GM21515 (cell line): Measurements from ENCODE around the gene PLD5.
"Not testable (repeated sequence)": the region's sequence is repeated elsewhere in the genome, so short reads cannot be mapped to it uniquely, and the experiment has no call there.

Source experiments
- ATAC-seq: cut with Tn5 transposase; IDR thresholded peaks from one replicate; pipeline ENCODE4 v1.9.1; 2021; ENCODE audit not compliant: unreplicated experiment

PLD5 gene

DNA sequence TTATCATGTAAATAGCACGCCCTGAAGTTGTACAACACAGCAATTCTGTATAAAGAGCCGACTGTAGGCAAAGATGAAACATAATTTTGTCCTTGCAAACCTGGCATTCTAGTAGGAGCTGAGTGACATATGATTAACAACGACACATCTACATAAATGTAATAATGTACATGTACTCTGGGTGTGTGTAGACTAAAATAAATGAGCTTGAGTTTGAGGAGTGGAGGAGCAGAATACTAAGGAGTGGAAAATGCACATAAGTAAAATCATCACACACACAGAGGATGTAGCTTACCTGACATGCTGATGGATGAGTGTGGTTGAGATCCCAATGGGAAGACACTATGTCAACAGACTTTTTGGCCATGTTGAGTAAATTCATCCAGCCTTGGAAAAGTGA, 236.4 kb downstream of the PLD5 start:
- not testable (repeated sequence) for ATAC-seq

DNA sequence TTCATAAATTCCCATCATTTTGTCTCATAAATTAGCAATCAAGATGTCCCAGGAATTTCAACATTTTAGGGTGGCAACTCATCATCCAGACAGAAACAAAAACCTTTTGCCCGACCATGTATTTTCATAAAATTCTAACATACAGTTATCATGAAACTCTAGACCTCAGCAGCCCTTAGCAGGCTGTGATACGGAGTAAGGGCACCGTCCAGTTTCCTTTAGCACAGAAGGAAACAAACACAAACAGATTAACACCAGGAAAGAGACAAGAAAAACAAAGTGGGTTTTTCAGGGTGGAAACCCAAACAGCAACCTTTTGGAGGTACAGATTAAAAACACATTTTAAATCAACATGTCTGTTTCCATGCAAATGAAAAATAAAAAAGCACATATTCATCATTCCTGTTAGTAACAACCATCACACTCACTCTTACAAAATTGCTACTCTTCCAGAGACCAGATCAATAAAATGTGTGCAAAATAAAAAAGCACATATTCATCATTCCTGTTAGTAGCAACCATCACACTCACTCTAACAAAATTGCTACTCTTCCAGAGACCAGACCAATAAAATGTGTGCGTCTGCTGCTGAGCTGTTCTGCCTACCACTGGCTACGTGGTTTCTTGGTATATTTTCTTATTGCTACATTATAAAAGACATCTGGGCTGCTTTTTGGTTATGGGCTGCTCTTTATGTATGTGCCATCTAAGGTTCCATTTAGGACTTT, 241.6 kb downstream of the PLD5 start:
- ATAC-seq = not testable (repeated sequence)

DNA sequence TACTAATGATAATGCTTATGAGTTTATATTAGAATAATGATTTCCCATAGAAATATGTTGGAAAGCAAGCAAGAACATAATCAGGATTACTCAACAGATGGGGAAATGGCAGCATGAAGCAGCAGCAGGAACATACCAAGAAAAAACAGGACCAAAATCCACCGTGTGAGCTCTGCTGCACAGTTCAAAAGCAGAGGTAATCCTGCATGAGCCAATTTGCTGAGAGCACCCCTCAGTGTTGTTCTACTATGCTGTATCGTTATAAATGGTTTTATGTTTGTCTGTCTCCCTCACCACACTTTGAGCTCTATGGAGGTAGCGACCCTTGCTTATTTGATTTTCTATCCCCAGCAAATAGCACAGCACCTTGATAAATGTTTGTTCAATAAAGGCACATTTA, 246.1 kb downstream of the PLD5 start:
- not testable (repeated sequence) for ATAC-seq

DNA sequence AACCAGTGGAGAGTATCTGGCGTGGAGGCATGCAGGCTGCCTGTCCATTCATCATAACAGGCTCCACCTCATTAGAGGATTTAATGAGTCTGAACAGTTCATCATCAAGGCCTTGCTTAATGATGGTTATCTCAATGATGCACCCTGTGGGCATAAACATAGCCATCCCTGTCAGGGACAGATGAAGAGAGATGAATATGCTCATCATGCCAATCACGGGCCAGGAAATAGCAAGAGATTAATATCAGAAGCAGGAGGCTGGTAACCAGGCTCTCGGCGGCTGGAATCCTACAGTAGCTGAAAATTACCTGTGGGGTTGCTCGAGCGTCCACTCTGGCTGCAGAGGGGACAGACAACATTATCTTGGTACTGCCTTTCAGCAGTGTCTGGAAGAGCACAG, 247.7 kb downstream of the PLD5 start:
- not testable (repeated sequence) for ATAC-seq

DNA sequence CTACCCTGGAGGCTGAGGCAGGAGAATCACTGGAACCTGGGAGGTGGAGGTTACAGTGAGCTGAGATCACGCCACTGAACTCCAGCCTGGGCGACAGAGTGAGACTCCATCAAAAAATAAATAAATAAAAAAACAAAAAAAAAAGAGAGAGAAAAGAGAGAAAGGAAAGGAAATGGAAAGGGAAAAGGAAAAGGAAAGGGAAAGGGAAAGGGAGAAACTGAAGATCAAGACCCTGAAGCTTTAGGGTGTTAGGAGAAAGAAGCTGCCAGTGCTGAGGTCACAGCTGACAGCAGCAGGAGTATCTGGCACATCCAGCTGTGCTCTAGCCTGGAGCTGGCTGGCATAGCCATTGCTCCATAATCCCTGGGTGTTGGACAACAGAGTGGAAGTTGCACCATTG, 257.5 kb downstream of the PLD5 start:
- not testable (repeated sequence) for ATAC-seq

DNA sequence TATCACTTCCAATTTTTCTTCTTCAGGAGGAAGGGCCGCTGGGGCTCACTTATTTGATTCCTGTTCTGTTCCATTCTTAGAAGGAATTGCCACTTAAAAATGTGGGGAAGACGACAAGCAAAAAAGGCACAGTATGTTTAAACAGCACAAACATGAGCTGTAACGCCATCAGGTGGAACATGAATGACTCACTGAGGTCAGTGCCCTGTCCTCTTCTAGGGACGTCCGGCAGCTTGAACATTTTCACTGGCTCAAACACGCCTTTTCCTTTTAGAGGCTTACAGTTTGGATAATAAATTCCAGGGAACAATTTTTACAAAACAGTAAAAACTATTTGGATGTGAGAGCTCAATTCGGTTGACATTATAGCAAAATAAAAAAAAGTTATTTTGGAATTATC, 260.1 kb downstream of the PLD5 start:
- not testable (repeated sequence) for ATAC-seq

DNA sequence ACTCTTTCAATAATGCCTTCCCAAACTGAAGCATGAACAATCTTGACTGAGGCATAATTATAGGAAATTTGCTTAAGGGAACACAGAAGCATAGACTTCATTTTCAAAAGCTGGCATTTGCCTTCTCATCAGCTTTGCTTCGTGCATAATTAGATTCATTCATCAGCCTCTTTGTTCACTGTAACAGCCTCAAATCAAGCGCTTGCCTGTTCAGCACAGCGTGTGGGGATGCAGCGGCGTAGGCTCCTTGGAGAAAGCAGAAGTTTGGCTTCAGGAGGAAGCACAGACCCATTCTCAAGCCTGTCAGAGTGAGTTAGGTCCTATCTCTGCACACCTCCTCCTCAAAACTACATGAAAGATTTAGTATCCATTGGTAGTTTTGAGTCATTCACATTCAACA, 279.2 kb downstream of the PLD5 start:
- ATAC-seq = no peak

DNA sequence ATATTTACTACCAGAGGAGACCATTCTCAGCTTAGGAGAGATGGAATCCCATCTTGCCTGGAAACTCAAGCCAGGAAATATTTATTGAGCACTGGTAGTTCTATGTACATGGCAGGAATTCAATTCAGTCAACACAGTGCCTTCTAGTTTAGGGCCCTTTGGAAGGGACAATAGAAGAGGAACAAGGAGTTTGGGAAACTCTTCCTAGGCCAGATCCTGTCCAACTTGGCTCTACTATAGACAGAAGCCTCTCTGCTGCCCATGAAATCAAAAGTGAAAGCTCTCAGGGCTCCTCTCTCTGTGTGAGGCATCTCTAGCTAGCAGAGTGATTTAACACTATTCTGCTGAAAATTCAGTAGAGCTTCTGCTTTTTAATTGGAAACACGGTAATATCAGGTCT, 281.0 kb downstream of the PLD5 start:
- ATAC-seq = peak; percentile 94

DNA sequence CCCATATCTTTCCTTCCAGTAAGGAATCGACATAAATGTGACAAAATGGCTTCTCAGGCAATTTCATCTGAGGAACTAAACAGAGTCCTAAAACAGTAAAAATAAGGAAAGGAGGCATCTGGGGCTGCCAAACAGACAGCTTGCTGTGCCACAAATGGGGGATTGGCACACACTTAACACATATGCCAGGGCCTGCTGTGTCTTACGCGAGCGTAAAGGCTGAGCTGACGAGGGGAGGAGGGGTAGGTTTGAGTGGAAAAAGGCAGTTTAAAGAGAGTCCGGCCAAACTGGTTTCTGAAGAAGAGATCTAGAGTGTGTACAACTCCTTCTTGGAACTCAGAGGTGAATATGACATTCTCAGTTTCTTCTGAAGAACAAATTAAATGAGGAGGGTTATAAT, 281.5 kb downstream of the PLD5 start:
- ATAC-seq = peak; percentile 9

DNA sequence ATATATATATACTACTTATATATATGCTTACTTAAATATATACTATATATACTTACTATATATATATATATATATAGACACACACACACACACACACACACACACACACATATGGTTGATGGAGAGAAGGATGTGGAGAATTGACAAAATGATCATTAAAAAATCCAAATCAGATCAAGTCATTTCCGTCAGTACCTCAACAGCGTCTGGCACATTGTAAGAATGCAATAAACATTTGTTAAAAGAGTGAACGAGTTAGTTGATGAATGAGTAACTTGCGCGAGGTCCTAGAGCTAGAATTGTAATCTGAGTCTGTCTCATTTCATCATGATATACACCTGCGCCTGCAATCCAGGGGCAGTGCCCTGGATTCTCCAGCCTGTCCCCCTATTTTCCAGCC, 282.6 kb downstream of the PLD5 start:
- ATAC-seq = no peak

DNA sequence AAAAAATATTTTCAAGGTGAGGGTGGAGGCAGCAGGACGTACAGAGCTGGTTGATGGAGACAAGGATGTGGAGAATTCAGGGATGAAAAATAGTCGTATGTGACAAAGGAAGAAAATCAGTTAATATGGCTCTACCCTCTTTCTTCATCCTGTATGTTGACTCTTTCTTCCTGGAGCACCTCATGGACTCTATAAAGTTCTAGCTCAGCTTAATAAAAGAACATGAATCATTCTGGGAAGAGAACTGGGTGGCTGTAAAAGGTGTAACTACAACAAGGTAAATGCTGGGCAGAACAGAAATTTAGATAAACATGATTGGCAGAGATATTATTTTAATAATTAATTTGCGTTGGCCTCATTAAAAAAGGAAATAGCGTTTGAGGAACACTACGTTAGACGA, 283.8 kb downstream of the PLD5 start:
- no peak for ATAC-seq

DNA sequence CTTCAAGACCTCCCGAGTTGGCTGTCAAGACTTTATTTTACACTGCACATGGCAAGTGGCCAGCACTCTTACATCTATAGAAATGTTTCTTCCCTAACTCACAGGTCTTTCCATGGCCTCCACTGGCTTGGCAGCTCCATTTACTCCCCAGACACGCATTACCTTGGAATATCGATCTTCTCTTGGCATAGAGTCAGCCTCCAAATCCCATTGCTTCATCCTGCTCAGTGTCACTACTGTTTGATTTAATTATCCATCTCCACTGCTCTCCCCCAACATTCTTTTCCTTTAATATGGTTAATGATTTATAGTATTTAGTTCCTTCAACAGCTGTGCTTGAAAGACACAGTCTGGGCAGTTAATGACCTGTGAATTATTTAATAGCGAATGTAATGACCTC, 284.4 kb downstream of the PLD5 start:
- no peak for ATAC-seq

DNA sequence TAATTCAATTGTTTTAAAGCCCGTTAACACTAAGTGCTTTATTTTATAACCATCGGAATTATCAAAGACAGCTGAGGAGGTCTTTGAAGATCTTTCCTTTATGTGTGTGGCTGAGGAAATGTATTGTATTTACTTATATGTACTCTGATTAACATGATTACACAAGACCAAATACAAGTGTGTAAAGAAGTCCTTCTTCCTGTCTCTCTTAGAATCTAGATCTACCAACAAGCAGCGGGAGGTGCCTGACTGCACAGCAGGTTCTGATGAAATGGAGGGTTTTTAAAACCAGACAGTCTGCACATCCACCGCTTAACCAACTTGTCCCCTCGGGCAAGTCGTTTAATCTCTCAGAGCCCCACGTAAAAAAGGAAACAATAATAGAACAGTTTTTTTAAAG, 285.1 kb downstream of the PLD5 start:
- no peak for ATAC-seq

DNA sequence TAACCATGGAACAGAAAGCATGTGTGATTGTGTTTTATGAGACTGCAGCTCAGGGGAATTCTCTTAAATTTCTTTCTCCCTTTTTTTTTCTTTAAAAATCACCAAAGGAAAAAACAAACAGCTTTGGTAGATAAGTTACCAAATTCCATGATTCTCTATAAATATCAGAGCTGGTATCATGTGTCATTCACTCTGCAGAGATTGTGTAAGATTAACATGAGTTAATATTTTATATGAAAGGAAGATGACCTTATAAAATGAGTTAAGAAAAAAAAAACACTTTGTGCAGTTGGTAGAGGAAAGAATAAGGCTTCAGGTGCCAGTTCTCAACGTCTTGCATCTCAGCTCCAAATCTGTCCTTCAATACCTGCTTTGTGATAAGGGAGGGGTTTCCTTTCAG, 287.4 kb downstream of the PLD5 start:
- no peak for ATAC-seq

DNA sequence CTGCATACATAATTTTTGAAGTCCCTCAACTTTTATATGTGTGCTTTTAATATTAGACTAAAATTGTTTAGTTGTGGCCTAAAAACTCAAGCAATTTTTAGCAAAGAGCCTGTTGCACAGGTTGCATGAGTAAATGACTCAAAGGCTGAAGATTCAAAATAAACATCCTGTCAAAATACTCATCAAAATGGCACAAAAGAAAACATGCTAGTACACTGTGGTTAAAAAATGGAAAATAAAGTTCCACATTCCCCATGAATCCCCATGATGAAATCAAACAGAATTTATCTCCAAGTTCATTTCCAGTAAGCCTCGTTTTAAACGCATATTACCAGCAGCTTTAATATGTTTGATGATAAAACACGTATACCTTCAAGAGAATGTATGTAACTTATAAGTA, 295.5 kb downstream of the PLD5 start:
- no peak for ATAC-seq

DNA sequence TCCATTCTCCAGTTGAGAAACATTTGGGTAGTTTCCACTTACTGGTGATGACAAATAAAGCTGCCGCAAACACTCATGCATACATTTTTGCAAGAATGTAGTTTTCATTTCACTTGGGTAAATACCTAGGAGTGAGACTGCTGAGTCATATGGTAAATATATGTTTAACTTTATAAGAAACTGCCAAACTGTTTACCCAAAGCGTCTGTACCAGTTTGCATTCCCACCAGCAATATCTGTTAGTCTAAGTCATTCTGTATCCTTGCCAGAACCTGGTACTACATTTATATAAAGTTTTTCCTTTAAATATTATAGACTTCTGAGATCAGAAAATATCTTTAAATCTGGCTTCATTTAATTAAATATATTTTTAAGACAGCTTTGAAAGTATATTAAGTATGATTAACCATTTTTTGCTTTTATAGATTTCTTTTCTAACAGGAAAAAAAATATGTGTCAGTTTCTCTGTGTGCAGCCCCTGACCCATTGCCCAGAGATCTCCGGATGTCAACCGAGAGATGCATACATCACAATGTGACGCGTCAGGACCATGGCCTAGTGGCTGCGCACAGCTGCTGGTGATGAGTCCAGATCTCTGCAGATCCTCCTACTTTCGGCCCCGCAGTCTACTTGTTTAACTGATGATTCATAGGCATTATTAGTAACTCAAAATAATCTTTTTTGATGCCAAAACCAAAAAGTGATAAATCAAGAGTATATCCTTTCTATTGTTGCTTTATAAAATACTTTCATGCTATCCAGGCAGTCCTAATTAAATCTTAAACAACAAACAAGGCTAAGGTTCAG, 298.5 kb downstream of the PLD5 start:
- ATAC-seq = peak; percentile 65

DNA sequence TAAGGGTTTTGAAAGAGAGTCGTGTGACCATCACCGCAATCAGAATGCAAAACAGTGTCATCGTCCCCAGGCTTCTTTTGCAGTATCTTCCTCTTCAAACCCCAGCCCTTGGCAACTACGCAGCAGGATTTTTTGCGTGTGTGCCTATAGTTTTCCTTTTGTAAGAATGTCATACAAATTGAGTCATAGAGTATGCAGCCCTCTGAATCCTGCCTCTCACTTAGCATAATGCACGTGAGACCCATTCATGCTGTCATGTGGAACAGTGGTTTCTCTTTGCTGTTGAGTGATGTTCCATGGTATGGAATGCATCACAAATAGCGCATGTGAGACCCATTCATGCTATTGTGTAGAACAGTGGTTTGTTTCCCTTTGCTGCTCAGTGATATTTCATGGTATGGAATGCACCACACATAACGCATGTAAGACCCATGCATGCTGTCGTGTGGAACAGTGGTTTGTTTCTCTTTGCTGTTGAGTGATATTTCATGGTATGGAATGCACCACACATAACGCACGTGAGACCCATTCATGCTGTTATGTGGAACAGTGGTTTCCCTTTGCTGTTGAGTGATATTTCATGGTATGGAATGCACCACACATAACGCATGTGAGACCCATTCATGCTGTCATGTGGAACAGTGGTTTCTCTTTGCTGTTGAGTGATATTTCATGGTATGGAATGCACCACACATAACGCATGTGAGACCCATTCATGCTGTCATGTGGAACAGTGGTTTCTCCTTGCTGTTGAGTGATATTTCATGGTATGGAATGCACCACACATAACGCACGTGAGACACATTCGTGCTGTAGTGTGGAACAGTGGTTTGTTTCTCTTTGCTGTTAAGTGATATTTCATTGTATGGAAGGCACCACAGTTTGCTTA, 299.4 kb downstream of the PLD5 start:
- ATAC-seq = not testable (repeated sequence)

DNA sequence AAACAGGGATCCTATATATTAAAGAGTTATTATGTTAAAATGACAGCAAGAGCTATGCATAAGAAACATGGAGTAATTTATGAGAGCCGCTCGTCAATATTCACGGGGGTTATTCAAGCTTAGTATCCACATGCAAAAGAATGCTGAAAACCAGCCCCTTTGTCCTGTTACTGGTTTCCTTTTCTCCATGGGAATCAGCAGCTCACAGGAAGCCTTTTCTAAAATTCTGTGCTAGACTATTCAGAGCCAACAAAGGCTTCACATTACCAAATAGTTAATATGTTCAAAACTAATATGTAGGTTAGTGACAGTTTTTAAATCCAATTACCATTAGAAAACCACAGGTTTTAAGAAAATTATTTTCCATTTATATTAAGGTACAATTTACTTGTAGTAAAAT, 300.0 kb downstream of the PLD5 start:
- no peak for ATAC-seq

DNA sequence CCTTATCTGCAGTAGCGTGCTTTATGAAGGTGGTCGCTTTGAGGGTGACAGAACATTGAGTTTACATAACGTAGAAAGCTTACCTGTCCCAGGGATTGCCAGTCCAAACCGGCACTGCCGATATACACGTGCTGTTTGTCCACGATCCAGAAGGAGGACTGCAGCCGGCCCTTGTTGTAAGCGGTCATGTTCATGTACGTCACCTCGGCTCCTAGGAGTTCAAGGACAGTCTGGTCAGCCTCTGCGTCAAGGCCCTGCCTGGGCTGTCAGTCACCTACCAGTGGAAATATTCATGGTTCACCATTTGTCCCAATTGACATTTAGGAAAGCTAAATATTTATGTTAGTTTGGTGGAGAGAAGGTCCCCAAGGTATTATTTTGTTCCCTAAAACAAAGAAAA, 304.6 kb downstream of the PLD5 start:
- no peak for ATAC-seq

DNA sequence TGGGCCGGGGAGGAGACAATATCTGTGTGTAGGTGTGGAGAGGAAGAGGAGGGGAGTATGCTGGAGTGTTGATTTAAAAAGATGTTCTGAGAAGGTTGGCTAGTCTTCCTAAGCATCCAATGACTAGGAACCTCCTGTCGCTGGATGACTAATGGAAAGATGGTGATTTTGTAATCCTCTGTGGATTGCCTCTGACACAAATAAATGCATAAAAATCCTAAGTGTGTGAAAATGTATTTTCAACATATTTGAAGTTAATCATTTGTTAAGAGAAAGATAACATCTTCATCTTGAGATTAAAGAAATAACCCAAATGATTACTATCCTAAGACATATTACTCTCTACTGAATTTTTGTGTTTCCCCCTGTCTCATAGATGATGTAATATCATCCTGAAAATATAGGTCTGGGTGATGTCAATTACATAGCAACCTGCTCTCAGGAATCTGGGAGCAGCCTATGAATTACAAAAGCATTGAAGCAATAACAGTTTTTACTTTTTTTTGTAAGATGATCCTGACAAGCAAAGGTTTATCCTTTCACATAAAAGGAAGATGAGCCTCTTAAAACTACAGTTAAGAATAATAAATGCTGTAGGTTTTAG, 305.1 kb downstream of the PLD5 start:
- ATAC-seq = no peak

DNA sequence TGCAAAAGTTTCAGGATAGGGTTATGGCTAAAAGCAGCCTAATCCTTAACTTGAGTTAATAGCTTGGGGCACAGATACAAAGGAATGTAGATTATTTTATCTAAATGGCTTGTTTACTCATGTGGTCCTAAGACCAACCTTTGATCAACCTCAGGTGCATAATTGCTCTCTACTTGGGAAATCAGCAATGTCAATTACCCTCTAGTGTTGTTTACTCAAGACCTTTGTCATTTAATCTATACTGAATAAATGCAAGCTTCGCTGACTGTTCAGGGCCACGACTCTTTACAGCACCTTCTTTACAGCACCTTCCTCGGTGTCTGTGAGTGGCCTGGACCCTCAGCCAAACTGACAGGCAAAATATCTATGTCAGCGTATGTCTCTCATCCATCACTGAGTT, 308.1 kb downstream of the PLD5 start:
- no peak for ATAC-seq
